Measurements from ENCODE around the gene CDC5L.

Gene CDC5L

DNA sequence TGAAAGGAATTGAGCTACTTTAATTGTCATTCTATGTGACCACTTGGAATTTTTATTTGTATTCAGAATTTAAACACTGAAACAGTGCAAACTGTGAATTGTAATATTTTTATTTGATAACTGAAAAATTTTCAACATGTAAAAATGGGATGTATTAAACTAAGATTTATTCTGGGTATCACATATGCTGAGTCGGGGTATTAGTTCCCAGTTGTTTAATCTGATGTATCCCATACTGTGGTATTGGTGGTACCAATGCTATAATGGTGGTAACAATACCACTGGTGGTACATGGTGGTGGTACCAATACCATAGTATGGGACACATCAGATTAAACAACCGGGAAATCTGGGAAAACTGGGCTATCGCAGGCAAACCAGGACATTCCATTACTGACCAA, 79.4 kb downstream of the CDC5L start:
- DNase-seq (ENCODE audit: low read depth) = no peak
- no peak overlapping the region for H3K4me3 ChIP-seq (ENCODE audit: low read depth, low read length)
- TF ChIP-seq, protein P1, sequence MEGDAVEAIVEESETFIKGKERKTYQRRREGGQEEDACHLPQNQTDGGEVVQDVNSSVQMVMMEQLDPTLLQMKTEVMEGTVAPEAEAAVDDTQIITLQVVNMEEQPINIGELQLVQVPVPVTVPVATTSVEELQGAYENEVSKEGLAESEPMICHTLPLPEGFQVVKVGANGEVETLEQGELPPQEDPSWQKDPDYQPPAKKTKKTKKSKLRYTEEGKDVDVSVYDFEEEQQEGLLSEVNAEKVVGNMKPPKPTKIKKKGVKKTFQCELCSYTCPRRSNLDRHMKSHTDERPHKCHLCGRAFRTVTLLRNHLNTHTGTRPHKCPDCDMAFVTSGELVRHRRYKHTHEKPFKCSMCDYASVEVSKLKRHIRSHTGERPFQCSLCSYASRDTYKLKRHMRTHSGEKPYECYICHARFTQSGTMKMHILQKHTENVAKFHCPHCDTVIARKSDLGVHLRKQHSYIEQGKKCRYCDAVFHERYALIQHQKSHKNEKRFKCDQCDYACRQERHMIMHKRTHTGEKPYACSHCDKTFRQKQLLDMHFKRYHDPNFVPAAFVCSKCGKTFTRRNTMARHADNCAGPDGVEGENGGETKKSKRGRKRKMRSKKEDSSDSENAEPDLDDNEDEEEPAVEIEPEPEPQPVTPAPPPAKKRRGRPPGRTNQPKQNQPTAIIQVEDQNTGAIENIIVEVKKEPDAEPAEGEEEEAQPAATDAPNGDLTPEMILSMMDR (IDR thresholded peaks at IDR 0.05; ENCODE audit: insufficient read depth, low read depth, low read length, missing control alignments) = no peak

- TF ChIP-seq, protein P1 (IDR thresholded peaks at IDR 0.05; ENCODE audit: insufficient read depth, low read depth, low read length, missing control alignments) = no peak
- no peak for DNase-seq (ENCODE audit: low read depth)
- no peak overlapping the region for H3K4me3 ChIP-seq (ENCODE audit: low read depth, low read length)
Observed at GRCh38 chr6:44468835-44469234, 81.3 kb downstream of the CDC5L start.

- DNase-seq (ENCODE audit: low read depth) = no peak
- TF ChIP-seq, protein P1 (IDR thresholded peaks at IDR 0.05; ENCODE audit: insufficient read depth, low read depth, low read length, missing control alignments) = no peak
- no peak overlapping the region for H3K4me3 ChIP-seq (ENCODE audit: low read depth, low read length)
Observed at GRCh38 chr6:44470115-44470464, 82.6 kb downstream of the CDC5L start.

- no peak for DNase-seq (ENCODE audit: low read depth)
- TF ChIP-seq, protein P1 (IDR thresholded peaks at IDR 0.05; ENCODE audit: insufficient read depth, low read depth, low read length, missing control alignments) = no peak
- no peak overlapping the region for H3K4me3 ChIP-seq (ENCODE audit: low read depth, low read length)
Observed at GRCh38 chr6:44470746-44471145, 83.2 kb downstream of the CDC5L start.

GRCh38 chr6:44471271-44471981, 83.9 kb downstream of the CDC5L start:
- TF ChIP-seq, protein P1 (IDR thresholded peaks at IDR 0.05; ENCODE audit: insufficient read depth, low read depth, low read length, missing control alignments) = no peak
- no peak for DNase-seq (ENCODE audit: low read depth)
- no peak overlapping the region for H3K4me3 ChIP-seq (ENCODE audit: low read depth, low read length)

- TF ChIP-seq, protein P1 (IDR thresholded peaks at IDR 0.05; ENCODE audit: insufficient read depth, low read depth, low read length, missing control alignments) = no peak
- DNase-seq (ENCODE audit: low read depth) = no peak
- no peak overlapping the region for H3K4me3 ChIP-seq (ENCODE audit: low read depth, low read length)
Observed at GRCh38 chr6:44472250-44472945, 84.9 kb downstream of the CDC5L start.
